Measurements from ENCODE around the gene KRT84. TPM values are rescaled to one million over a fixed set of nuclear protein-coding genes. Genes with fewer than 3 reads are reported as not detected.

KRT84 gene
- total RNA-seq, 1 donor from 2014 or later = not detected

DNA sequence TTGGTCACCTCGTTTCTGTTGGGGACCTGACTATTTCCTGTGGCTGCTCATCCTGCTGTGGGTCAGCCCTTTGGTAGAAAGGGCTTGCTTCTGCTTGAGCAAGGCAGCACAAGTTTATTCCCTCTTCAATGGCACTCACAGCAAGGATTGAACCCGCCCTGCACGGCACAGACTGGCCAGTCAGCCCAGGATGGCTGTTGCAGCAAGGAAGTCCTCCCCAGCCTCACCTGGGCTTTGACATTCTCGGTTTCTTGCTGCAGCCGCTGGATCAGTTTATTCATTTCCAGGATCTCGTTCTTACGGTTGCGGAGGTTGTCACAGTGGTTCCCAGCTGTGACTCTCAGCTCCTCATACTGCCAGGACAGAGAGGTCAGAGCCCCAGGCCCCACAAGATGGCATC is 11.2 kb upstream of the KRT84 start:
- no peak for DNase-seq (ENCODE audit: low read depth)

DNA sequence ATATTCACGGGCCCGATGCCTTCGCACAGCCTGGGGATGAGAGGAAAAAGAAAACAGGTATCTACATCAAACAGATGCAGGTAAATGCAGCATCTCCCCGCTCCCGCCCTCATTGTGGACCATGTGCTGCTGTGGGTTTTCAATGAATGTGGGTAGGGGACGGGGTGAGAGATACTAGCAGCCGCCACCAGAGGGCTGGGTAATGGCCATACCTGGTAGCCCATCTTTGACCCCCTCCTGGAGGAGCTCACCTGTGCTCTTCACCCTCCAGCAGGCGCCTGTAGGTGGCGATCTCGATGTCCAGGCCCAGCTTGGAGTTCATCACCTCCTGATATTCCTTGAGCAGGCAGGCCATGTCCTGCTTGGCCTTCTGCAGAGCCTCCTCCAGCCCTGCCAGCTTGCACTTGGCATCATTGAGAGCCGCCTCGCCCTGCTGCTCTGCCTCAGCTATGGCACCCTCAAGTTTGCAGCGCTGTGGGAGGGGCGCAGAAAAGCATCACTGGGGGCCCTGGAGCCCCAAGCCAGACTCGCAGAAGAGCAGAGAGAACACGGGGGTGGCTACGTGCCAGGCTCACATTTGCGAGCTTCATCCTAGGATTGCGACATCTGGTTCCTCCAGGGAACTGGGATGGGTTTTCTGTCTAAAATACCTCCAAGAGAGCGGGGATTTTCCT is 10.4 kb upstream of the KRT84 start:
- no peak overlapping the region for H3K4me3 ChIP-seq (ENCODE audit: low read depth, low read length)
- TF ChIP-seq, protein P1, sequence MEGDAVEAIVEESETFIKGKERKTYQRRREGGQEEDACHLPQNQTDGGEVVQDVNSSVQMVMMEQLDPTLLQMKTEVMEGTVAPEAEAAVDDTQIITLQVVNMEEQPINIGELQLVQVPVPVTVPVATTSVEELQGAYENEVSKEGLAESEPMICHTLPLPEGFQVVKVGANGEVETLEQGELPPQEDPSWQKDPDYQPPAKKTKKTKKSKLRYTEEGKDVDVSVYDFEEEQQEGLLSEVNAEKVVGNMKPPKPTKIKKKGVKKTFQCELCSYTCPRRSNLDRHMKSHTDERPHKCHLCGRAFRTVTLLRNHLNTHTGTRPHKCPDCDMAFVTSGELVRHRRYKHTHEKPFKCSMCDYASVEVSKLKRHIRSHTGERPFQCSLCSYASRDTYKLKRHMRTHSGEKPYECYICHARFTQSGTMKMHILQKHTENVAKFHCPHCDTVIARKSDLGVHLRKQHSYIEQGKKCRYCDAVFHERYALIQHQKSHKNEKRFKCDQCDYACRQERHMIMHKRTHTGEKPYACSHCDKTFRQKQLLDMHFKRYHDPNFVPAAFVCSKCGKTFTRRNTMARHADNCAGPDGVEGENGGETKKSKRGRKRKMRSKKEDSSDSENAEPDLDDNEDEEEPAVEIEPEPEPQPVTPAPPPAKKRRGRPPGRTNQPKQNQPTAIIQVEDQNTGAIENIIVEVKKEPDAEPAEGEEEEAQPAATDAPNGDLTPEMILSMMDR (conservative IDR thresholded peaks at IDR 0.05; ENCODE audit: low read depth, low read length) = peak; percentile 49
- no peak for DNase-seq (ENCODE audit: low read depth)

More for the DNA sequence above, 11.2 kb upstream of the KRT84 start:
- TF ChIP-seq, protein P1 (conservative IDR thresholded peaks at IDR 0.05; ENCODE audit: low read depth, low read length) = no peak
- no peak overlapping the region for H3K4me3 ChIP-seq (ENCODE audit: low read depth, low read length)

DNA sequence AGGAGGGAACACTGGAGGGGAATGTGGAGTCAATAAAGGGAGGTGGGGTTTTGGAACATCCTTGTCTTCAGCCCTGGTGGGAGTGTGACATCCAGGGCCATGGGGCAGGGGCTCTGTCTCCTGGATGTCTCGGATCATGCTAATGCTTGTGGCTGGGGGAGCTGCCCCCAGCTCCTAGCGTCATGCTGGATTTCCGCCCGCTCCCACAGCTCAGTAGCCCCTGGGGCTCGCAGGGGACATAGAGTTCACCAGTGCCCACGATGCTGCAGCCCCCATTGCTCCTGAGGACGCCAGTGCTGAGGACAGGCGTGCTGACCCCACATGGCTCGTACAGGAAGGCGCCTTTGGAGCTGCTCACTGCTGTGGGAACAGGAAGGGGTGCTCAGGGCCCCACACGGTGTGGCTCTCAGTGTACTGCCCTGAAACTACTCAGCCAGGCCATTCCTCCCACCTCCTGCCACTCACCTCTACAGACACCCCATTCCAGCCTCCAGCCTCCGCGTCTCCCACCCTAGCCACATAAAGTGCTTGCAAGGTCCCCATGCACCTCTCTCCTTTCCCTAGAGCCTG is 9.5 kb upstream of the KRT84 start:
- no peak overlapping the region for H3K4me3 ChIP-seq (ENCODE audit: low read depth, low read length)
- no peak for DNase-seq (ENCODE audit: low read depth)
- TF ChIP-seq, protein P1 (conservative IDR thresholded peaks at IDR 0.05; ENCODE audit: low read depth, low read length) = no peak

DNA sequence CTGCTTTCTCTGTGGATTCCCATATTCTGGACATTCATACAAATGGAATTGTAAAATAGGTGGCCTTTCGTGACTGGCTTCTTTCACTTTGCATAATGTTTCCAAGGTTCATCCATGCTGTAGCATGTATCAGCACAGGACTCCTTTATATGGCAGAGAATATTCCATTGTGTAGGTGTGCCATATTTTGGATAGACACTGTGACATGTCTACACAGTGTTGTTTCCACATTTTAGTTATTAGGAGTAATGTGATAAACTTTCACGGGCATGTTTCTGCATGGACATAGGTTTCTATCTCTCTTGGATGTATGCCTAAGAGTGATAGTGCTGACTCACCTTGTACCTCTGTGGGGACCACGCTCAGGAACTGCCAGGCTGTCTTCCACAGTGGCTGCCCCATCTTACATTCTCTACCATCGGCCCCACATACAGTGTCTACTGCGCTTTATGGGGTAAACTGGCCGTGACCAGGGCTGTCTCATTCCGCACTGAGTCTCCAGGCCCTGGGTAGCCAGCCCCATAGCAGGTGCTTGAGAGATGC is 7.1 kb upstream of the KRT84 start:
- TF ChIP-seq, protein P1 (conservative IDR thresholded peaks at IDR 0.05; ENCODE audit: low read depth, low read length) = no peak
- no peak for DNase-seq (ENCODE audit: low read depth)
- H3K4me3 ChIP-seq (ENCODE audit: low read depth, low read length) = no peak overlapping the region

DNA sequence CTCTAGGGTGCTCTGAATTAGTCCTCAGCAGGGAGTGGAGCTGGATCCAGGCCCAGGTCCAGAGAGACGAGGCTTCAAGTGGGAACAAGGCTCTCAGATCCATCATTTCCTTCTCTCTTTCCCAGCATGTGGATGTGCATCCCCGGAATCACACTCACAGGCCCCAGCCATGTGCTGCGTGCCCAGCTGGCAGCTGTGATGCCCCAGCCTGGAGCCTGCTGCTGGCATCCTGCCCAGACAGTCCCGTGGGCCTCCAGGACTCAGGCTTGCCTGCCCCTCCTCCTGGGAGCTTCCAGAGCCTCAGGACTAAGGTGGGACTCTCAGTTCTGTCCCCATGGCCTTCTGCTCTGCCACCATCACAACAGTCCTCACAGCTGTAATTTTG is 6.2 kb upstream of the KRT84 start:
- no peak overlapping the region for H3K4me3 ChIP-seq (ENCODE audit: low read depth, low read length)
- DNase-seq (ENCODE audit: low read depth) = no peak
- TF ChIP-seq, protein P1 (conservative IDR thresholded peaks at IDR 0.05; ENCODE audit: low read depth, low read length) = no peak

DNA sequence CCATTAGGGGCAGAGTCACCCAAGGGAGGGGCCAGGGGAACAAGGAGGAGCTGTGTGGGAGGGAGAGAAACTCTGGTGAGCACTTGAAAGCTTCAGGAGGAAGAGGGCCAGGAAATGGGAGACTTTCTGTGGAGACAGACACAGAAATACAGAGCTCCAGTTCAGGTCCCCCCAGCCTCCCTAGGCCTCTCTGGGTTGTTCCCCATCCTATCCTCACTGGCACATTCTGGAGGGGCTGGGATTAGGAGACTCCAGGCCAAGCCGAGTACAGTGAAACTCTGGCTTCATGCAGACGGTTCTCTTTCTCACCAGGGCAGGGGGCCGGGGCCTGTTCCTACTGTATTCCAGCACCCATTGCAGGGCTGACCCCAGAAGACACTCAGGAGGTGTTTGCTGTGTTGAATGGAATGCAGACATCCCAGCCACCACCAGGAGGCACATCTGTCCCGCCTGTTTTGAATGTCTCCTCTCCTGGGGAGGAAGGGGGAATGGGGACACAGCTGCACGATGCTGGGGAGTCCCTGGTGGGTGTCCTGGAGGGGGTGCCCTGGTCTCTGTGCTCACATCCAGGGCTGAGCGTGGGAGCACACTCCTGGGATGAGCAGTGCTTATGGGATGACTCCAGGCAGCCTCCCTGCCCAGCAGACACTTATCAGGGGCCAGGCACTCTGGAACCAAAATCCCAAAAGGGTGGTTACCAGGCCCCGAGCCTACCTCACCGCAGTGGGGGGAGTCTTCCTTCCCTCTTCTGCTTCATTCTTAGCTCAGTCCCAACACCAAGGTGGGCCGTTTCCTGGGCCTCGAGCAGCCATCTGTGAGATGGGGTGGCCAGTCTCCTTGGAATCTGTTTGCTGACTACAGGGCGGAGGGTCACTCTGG is 5.5 kb upstream of the KRT84 start:
- no peak overlapping the region for H3K4me3 ChIP-seq (ENCODE audit: low read depth, low read length)
- DNase-seq (ENCODE audit: low read depth) = no peak
- TF ChIP-seq, protein P1 (conservative IDR thresholded peaks at IDR 0.05; ENCODE audit: low read depth, low read length) = peak; percentile 71

All from epithelial cell of proximal tubule (primary cell).